ENCODE data around the gene RASGRF1. TPM values are rescaled to one million over a fixed set of nuclear protein-coding genes. Genes with fewer than 3 reads are reported as not detected.

RASGRF1 gene
- total RNA-seq, 4 donors from 2014 or later, result not detected

GRCh38 chr15:79065361-79065705, 25.2 kb downstream of the RASGRF1 start:
- H3K4me3 ChIP-seq, result no peak overlapping the region
- DNase-seq, result no peak
- H3K4me1 ChIP-seq, result no peaks in the 10 kb centered on the region
- no peak overlapping the region for H3K27ac ChIP-seq
- intact Hi-C loops (cut with DNase I; ENCODE audit: low total_unique reads) (no loop called here), in situ Hi-C loops (cut with MboI; ENCODE audit: low sequenced_read_pairs in 4 of 4) (no loop called here)
- ATAC-seq, result no peak
- no peaks in the 10 kb centered on the region for H3K36me3 ChIP-seq
- H3K27me3 ChIP-seq, result no peaks in the 10 kb centered on the region
- no peaks in the 10 kb centered on the region for H3K9me3 ChIP-seq
- TF ChIP-seq POLR2A (IDR thresholded peaks at IDR 0.05) (no peak), CTCF (IDR thresholded peaks at IDR 0.05 in 4 of 5, conservative IDR thresholded peaks at IDR 0.05 in 1 of 5) (no peak)

- ATAC-seq, result no peak
- no peaks in the 10 kb centered on the region for H3K36me3 ChIP-seq
- H3K4me3 ChIP-seq, result no peak overlapping the region
- no peaks in the 10 kb centered on the region for H3K27me3 ChIP-seq
- no peaks in the 10 kb centered on the region for H3K4me1 ChIP-seq
- H3K27ac ChIP-seq, result no peak overlapping the region
- DNase-seq, result no peak
- H3K9me3 ChIP-seq, result no peaks in the 10 kb centered on the region
- no peak for TF ChIP-seq CTCF (IDR thresholded peaks at IDR 0.05 in 4 of 5, conservative IDR thresholded peaks at IDR 0.05 in 1 of 5)
- TF ChIP-seq POLR2A (IDR thresholded peaks at IDR 0.05), result no peak
- in situ Hi-C loops (cut with MboI; ENCODE audit: low sequenced_read_pairs in 4 of 4), result no loop called here
- intact Hi-C loops (cut with DNase I; ENCODE audit: low total_unique reads), result no loop called here
Measured at GRCh38 chr15:79064496-79064895, 26.1 kb downstream of the RASGRF1 start.

GRCh38 chr15:79060175-79060574, 30.4 kb downstream of the RASGRF1 start:
- no peaks in the 10 kb centered on the region for H3K9me3 ChIP-seq
- H3K36me3 ChIP-seq, result no peaks in the 10 kb centered on the region
- ATAC-seq (no peak), DNase-seq (no peak)
- H3K27me3 ChIP-seq, result no peaks in the 10 kb centered on the region
- H3K27ac ChIP-seq, result no peak overlapping the region
- H3K4me3 ChIP-seq, result no peak overlapping the region
- TF ChIP-seq POLR2A (IDR thresholded peaks at IDR 0.05), result no peak
- no peak for TF ChIP-seq CTCF (IDR thresholded peaks at IDR 0.05 in 4 of 5, conservative IDR thresholded peaks at IDR 0.05 in 1 of 5)
- intact Hi-C loops (cut with DNase I; ENCODE audit: low total_unique reads) (no loop called here), in situ Hi-C loops (cut with MboI; ENCODE audit: low sequenced_read_pairs in 4 of 4) (no loop called here)
- no peaks in the 10 kb centered on the region for H3K4me1 ChIP-seq

GRCh38 chr15:79059081-79059572, 31.5 kb downstream of the RASGRF1 start:
- intact Hi-C loops (cut with DNase I; ENCODE audit: low total_unique reads), result no loop called here

More at GRCh38 chr15:79059081-79059572, 31.5 kb downstream of the RASGRF1 start:
- Histone ChIP-seq H3K9me3 (no peaks in the 10 kb centered on the region), H3K27ac (no peak overlapping the region), H3K27me3 (no peaks in the 10 kb centered on the region), H3K4me1 (no peaks in the 10 kb centered on the region), H3K36me3 (no peaks in the 10 kb centered on the region), H3K4me3 (no peak overlapping the region)
- DNase-seq (no peak), ATAC-seq (no peak)
- TF ChIP-seq CTCF (IDR thresholded peaks at IDR 0.05 in 4 of 5, conservative IDR thresholded peaks at IDR 0.05 in 1 of 5) (no peak), POLR2A (IDR thresholded peaks at IDR 0.05) (no peak)
- in situ Hi-C loops (cut with MboI; ENCODE audit: low sequenced_read_pairs in 4 of 4), result no loop called here
